ENCODE measurements around the gene HIVEP2. TPM values are rescaled to one million over a fixed set of nuclear protein-coding genes. Genes with fewer than 3 reads are reported as not detected.

The HIVEP2 gene
- total and polyA plus RNA-seq, 2 of the 4 experiments (the other 2 are of a cell fraction), result 4.3 to 11.3 TPM

DNA sequence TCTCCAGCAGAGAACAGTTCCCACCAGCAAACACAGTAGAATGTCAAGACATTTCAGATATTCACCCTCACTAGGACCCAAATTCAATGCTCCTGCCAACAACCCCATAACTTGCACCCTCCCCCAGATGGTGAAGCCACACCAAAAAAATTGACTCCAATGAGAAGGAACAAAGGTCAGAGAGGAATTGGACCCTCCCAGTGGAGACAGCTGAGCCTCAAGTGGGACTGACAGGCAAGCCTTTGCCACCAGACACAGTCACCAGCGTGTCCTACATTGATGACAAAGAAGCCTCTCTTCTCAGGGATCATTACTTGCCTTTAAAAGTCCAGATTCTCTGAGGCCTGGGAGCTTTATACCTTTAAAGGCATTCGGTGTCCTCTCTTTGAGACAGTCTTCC lies 64.8 kb downstream of the HIVEP2 start:
- H4K8ac ChIP-seq (ENCODE audit: low read depth in 2 of 2, low read length in 2 of 2), result no peak overlapping the region
- DNase-seq (no peak), ATAC-seq (ENCODE audit: low read depth) (no peak)
- H3K27me3 ChIP-seq (ENCODE audit: control insufficient read depth, insufficient read depth, low read length), result no peaks in the 10 kb centered on the region
- peaks cover 43 to 77% of the 10 kb centered on the region in 2 experiments for H3K79me1 ChIP-seq (ENCODE audit: low read depth in 1 of 2, low read length in 2 of 2)
- no CpG with 5 or more reads among the region's 2 CpGs for WGBS, 2 experiments (ENCODE audit: extremely low coverage in 2 of 2, insufficient read length in 1 of 2)
- H3K23ac ChIP-seq (ENCODE audit: low read depth, low read length), result no peak overlapping the region
- no peak overlapping the region for H3K4me3 ChIP-seq (ENCODE audit: insufficient read depth, low read depth, low read length)
- no peak overlapping the region for H4K5ac ChIP-seq (ENCODE audit: low read depth, low read length)
- BruUV-seq (replicated peaks), result no TSS peak
- H3K4ac ChIP-seq (ENCODE audit: low read depth, low read length), result no peak overlapping the region
- intact Hi-C loops (cut with micrococcal nuclease), result no loop called here
- no peak overlapping the region for H2BK120ac ChIP-seq (ENCODE audit: low read depth, low read length)
- no peak overlapping the region for H2BK5ac ChIP-seq (ENCODE audit: low read depth, low read length, poor library complexity, severe bottlenecking)
- H2AK5ac ChIP-seq (ENCODE audit: low read depth, low read length), result no peak overlapping the region
- ChIA-PET CTCF (no interaction called here), POLR2A (ENCODE audit: unreplicated experiment) (no interaction called here)
- no peak overlapping the region for H3K27ac ChIP-seq (ENCODE audit: insufficient read depth, low read length)
- H3K36me3 ChIP-seq (ENCODE audit: control insufficient read depth, insufficient read depth, low read length), result no peaks in the 10 kb centered on the region
- no peak overlapping the region for H2BK20ac ChIP-seq (ENCODE audit: low read depth, low read length)
- H3K56ac ChIP-seq (ENCODE audit: extremely low read depth, insufficient read depth, low read length), result no peak overlapping the region
- no peaks in the 10 kb centered on the region for H3K9me3 ChIP-seq (ENCODE audit: control insufficient read depth, insufficient read depth, low read length)
- TF ChIP-seq ELK1 (IDR thresholded peaks at IDR 0.05; ENCODE audit: borderline replicate concordance, low read depth, low read length) (no peak), SMC3 (IDR thresholded peaks at IDR 0.05; ENCODE audit: low read depth, low read length) (no peak), BHLHE40 (IDR thresholded peaks at IDR 0.05; ENCODE audit: low read depth, low read length) (no peak), RFX5 (IDR thresholded peaks at IDR 0.05; ENCODE audit: low read depth, low read length) (no peak), POLR2A (IDR thresholded peaks at IDR 0.05; ENCODE audit: low read depth, low read length) (no peak), CEBPB (IDR thresholded peaks at IDR 0.05; ENCODE audit: low read depth, low read length) (no peak), CTCF (conservative IDR thresholded peaks at IDR 0.05; ENCODE audit: low read depth, low read length) (no peak), FOS (IDR thresholded peaks at IDR 0.05; ENCODE audit: low read depth, low read length) (no peak), CHD1 (IDR thresholded peaks at IDR 0.05; ENCODE audit: low read depth, low read length) (no peak), MAFK (IDR thresholded peaks at IDR 0.05; ENCODE audit: low read depth, low read length) (no peak), RCOR1 (IDR thresholded peaks at IDR 0.05; ENCODE audit: insufficient replicate concordance, low read length) (no peak), RAD21 (IDR thresholded peaks at IDR 0.05; ENCODE audit: low read length) (no peak), NFE2L2 (IDR thresholded peaks at IDR 0.05; ENCODE audit: low read depth, low read length) (no peak)
- H3K9ac ChIP-seq (ENCODE audit: low read depth, low read length), result no peak overlapping the region
- peaks cover 7% of the 10 kb centered on the region for H3K4me1 ChIP-seq (ENCODE audit: control insufficient read depth, insufficient read depth, low read length)
- H3K18ac ChIP-seq (ENCODE audit: low read depth, low read length), result no peak overlapping the region
- in situ Hi-C loops (cut with MboI; ENCODE audit: low sequenced_read_pairs), result loop anchor here (5.0 kb wide), 1 partner anchor 48 kb away; no protein-coding TSS in a partner anchor
- no peak overlapping the region for H2AK9ac ChIP-seq (replicated peaks; ENCODE audit: low read depth, low read length, poor library complexity)
- H3K14ac ChIP-seq (replicated peaks; ENCODE audit: low read depth, low read length), result no peak overlapping the region
- dilution Hi-C loops (cut with HindIII; ENCODE audit: low sequenced_read_pairs, unreplicated experiment), result no loop called here
- H4K91ac ChIP-seq (ENCODE audit: insufficient read depth, low read depth, low read length), result no peak overlapping the region
- H4K20me1 ChIP-seq (ENCODE audit: insufficient read depth, low read length), result no peaks in the 10 kb centered on the region; the same call in 1 of the 2 replicates
- no peaks in the 10 kb centered on the region for H3K9me1 ChIP-seq (ENCODE audit: insufficient read depth, low read length)
- H2BK15ac ChIP-seq (ENCODE audit: low read depth, low read length), result no peak overlapping the region
- no peak overlapping the region for H2AFZ ChIP-seq (replicated peaks; ENCODE audit: low read length, poor library complexity)
- H3K4me2 ChIP-seq (ENCODE audit: low read depth, low read length), result no peak overlapping the region
